RWPE2 (cell line): ENCODE measurements around the gene MGST3.

Experiments
- ATAC-seq: fragments of 200-7000 bp; cut with Tn5 transposase; 3 replicates; pipeline ENCODE4 v1.9.1; 2021; ENCODE audit warnings: low read depth
- DNase-seq: peaks from one replicate; pipeline ENCODE4 v3.0.0-alpha.2; 2020; ENCODE audit warnings: low spot score
- H3K27ac ChIP-seq: fragments of 450-650 bp; 2 replicates; pipeline ENCODE4 v1.5.1; 2017; ENCODE audit warnings: mild to moderate bottlenecking; ENCODE audit not compliant: poor library complexity, severe bottlenecking
- H3K27me3 ChIP-seq: fragments of 250-450 bp; sonication (Bioruptor Pico); 2 replicates; pipeline ENCODE4 v1.5.1; 2021; ENCODE audit warnings: mild to moderate bottlenecking, moderate library complexity; ENCODE audit not compliant: insufficient read depth, poor library complexity, severe bottlenecking
- H3K36me3 ChIP-seq: fragments of 250-450 bp; sonication (Bioruptor Pico); 2 replicates; pipeline ENCODE4 v1.5.1; 2020; ENCODE audit warnings: low read depth, mild to moderate bottlenecking, moderate library complexity
- H3K4me1 ChIP-seq: fragments of 250-450 bp; sonication (Bioruptor Pico); 2 replicates; pipeline ENCODE4 v1.5.1; 2021; ENCODE audit warnings: mild to moderate bottlenecking, moderate library complexity; ENCODE audit not compliant: insufficient read depth, poor library complexity, severe bottlenecking
- H3K4me3 ChIP-seq: fragments of 250-450 bp; sonication (Bioruptor Pico); 2 replicates; pipeline ENCODE4 v1.5.1; 2021; ENCODE audit warnings: mild to moderate bottlenecking, moderate library complexity; ENCODE audit not compliant: severe bottlenecking
- H3K9me3 ChIP-seq: fragments of 250-450 bp; sonication (Bioruptor Pico); 2 replicates; pipeline ENCODE4 v1.5.1; 2021; ENCODE audit warnings: mild to moderate bottlenecking, moderate library complexity; ENCODE audit not compliant: severe bottlenecking
- CTCF ChIP-seq: fragments of 450-650 bp; IDR thresholded peaks from one replicate; pipeline ENCODE4 v1.5.1; 2017; ENCODE audit warnings: mild to moderate bottlenecking, moderate library complexity; ENCODE audit not compliant: poor library complexity, severe bottlenecking

MGST3 gene

GRCh38 chr1:165616987-165617546 is 14.0 kb upstream of the MGST3 start:
- H3K27me3 ChIP-seq, result no peaks in the 10 kb centered on the region
- ATAC-seq (no peak), DNase-seq (no peak)
- no peaks in the 10 kb centered on the region for H3K4me1 ChIP-seq
- no peak overlapping the region for H3K27ac ChIP-seq
- H3K4me3 ChIP-seq, result no peak overlapping the region
- H3K9me3 ChIP-seq, result no peaks in the 10 kb centered on the region
- no peaks in the 10 kb centered on the region for H3K36me3 ChIP-seq
- no peak for TF ChIP-seq CTCF

GRCh38 chr1:165619647-165620151 is 11.3 kb upstream of the MGST3 start:
- Histone ChIP-seq H3K36me3 (no peaks in the 10 kb centered on the region), H3K27ac (no peak overlapping the region)
- no peak for ATAC-seq

GRCh38 chr1:165623624-165624023 is 7.4 kb upstream of the MGST3 start:
- H3K27ac ChIP-seq, result no peak overlapping the region
- ATAC-seq (no peak), DNase-seq (no peak)
- H3K27me3 ChIP-seq, result no peaks in the 10 kb centered on the region
- H3K9me3 ChIP-seq, result no peaks in the 10 kb centered on the region
- no peaks in the 10 kb centered on the region for H3K4me1 ChIP-seq
- no peak overlapping the region for H3K4me3 ChIP-seq
- no peaks in the 10 kb centered on the region for H3K36me3 ChIP-seq
- TF ChIP-seq CTCF, result no peak

More at GRCh38 chr1:165619647-165620151, 11.3 kb upstream of the MGST3 start:
- H3K9me3 ChIP-seq, result no peaks in the 10 kb centered on the region
- H3K4me1 ChIP-seq, result no peaks in the 10 kb centered on the region
- DNase-seq, result no peak
- no peak overlapping the region for H3K4me3 ChIP-seq
- TF ChIP-seq CTCF, result no peak
- no peaks in the 10 kb centered on the region for H3K27me3 ChIP-seq

- Histone ChIP-seq H3K9me3 (no peaks in the 10 kb centered on the region), H3K27me3 (no peaks in the 10 kb centered on the region), H3K27ac (no peak overlapping the region), H3K4me3 (no peak overlapping the region), H3K4me1 (no peaks in the 10 kb centered on the region), H3K36me3 (no peaks in the 10 kb centered on the region)
- DNase-seq, result no peak
- ATAC-seq, result no peak
- no peak for TF ChIP-seq CTCF
Measured at GRCh38 chr1:165624441-165624840, 6.6 kb upstream of the MGST3 start.

- Histone ChIP-seq H3K27me3 (no peaks in the 10 kb centered on the region), H3K27ac (no peak overlapping the region), H3K9me3 (no peaks in the 10 kb centered on the region), H3K36me3 (no peaks in the 10 kb centered on the region), H3K4me1 (peaks cover 10% of the 10 kb centered on the region), H3K4me3 (no peak overlapping the region)
- TF ChIP-seq CTCF, result no peak
- no peak for DNase-seq
- ATAC-seq, result no peak
Measured at GRCh38 chr1:165628147-165628822, 2.7 kb upstream of the MGST3 start.
